Endothelial cell of umbilical vein (primary cell): ENCODE data around the gene ARL1.

ENCODE experiments used
- EZH2 ChIP-seq: IDR thresholded peaks from 2 replicates; pipeline ENCODE4 v1.6.1; 2012; ENCODE audit warnings: borderline replicate concordance, low read depth, mild to moderate bottlenecking, moderate library complexity, low read length, inconsistent platforms; ENCODE audit not compliant: severe bottlenecking
- FOS ChIP-seq: IDR thresholded peaks from 2 replicates; pipeline ENCODE4 v1.6.1; 2011; ENCODE audit warnings: mild to moderate bottlenecking, low read length, moderate library complexity, borderline replicate concordance; ENCODE audit not compliant: insufficient read depth
- GATA2 ChIP-seq: IDR thresholded peaks from 2 replicates; pipeline ENCODE4 v1.7.0; 2011; ENCODE audit warnings: low read depth, mild to moderate bottlenecking, moderate library complexity, mixed read lengths, low read length; ENCODE audit not compliant: insufficient read length, insufficient read depth
- JUN ChIP-seq: IDR thresholded peaks from 2 replicates; pipeline ENCODE4 v1.6.1; 2011; ENCODE audit warnings: borderline replicate concordance, low read depth; ENCODE audit not compliant: insufficient read length, insufficient read depth
- MYC ChIP-seq: IDR thresholded peaks from one replicate; pipeline ENCODE4 v1.6.1; 2011; ENCODE audit warnings: mild to moderate bottlenecking, low read depth, low read length
- POLR2A ChIP-seq: IDR thresholded peaks from 2 replicates; pipeline ENCODE4 v1.6.1; 2012; ENCODE audit warnings: low read depth, mild to moderate bottlenecking, control low read depth, low read length
- POLR2AphosphoS5 ChIP-seq: IDR thresholded peaks from 2 replicates; pipeline ENCODE4 v1.6.1; 2012; ENCODE audit warnings: low read depth, mild to moderate bottlenecking, control low read depth, low read length, moderate library complexity; ENCODE audit not compliant: insufficient read depth
- TF ChIP-seq, protein P1 (sequence below), 2 donors: IDR thresholded peaks; 1 replicate in 1 of 2; 2 replicates in 1 of 2; pipeline ENCODE4 v1.5.1; 2011; ENCODE audit warnings: low read length in 2 of 2, mild to moderate bottlenecking in 2 of 2, moderate library complexity in 2 of 2, control low read depth in 1 of 2, inconsistent platforms in 1 of 2, low read depth in 1 of 2; ENCODE audit not compliant: insufficient read depth in 1 of 2; ENCODE audit errors: extremely low read depth in 1 of 2
- TF ChIP-seq, protein P2 (sequence below): IDR thresholded peaks from 2 replicates; pipeline ENCODE4 v1.6.1; 2011; ENCODE audit not compliant: insufficient read depth, insufficient read length

DNA sequence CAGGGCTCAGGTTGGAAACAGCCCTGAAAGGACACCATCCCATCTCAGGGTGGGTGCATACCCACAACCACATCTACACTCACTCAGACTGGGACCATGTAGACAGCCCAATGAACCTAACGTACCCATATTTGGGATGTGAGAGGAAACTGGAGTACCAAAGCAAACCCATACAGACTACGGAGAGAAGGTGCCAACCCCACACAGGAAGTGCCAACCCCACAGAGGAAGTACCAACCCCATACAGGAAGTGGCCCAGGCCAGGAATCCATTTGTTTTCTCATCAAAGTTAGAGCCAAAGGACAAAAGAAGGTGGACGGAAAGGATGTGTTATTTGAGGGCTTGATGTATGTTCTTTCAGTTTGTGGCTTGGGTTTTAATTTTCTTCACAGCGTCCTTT, 48.1 kb upstream of the ARL1 start:
- TF ChIP-seq, protein P1, sequence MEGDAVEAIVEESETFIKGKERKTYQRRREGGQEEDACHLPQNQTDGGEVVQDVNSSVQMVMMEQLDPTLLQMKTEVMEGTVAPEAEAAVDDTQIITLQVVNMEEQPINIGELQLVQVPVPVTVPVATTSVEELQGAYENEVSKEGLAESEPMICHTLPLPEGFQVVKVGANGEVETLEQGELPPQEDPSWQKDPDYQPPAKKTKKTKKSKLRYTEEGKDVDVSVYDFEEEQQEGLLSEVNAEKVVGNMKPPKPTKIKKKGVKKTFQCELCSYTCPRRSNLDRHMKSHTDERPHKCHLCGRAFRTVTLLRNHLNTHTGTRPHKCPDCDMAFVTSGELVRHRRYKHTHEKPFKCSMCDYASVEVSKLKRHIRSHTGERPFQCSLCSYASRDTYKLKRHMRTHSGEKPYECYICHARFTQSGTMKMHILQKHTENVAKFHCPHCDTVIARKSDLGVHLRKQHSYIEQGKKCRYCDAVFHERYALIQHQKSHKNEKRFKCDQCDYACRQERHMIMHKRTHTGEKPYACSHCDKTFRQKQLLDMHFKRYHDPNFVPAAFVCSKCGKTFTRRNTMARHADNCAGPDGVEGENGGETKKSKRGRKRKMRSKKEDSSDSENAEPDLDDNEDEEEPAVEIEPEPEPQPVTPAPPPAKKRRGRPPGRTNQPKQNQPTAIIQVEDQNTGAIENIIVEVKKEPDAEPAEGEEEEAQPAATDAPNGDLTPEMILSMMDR (IDR thresholded peaks at IDR 0.05; ENCODE audit: extremely low read depth in 1 of 2, insufficient read depth in 1 of 2, low read depth in 1 of 2, low read length in 2 of 2) = no peak
- no peak for TF ChIP-seq POLR2AphosphoS5
- TF ChIP-seq EZH2 = no peak
- TF ChIP-seq GATA2 = no peak
- no peak for TF ChIP-seq POLR2A
- no peak for TF ChIP-seq JUN
- TF ChIP-seq FOS = no peak
- TF ChIP-seq, protein P2, sequence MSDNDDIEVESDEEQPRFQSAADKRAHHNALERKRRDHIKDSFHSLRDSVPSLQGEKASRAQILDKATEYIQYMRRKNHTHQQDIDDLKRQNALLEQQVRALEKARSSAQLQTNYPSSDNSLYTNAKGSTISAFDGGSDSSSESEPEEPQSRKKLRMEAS = no peak
- no peak for TF ChIP-seq MYC
